Measurements from ENCODE around the gene CDH4.

DNA sequence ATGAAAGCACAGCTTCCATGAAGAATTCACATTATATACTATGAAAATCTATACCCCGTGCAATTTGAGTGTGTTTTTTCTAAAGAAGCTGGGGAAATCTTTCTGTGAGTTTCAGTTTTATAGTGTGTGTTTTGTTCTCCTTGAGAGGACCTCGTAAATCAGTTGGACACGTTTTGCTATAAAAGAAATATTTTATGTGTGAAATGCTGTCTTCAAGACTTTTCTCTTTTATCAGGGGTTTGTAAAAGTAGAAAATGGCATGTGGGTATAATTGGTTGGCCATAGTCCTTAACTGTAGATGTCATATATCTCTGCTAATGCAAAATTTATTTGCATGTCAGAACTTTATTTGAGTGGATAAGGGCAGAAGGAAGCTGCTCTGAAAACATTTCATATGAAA lies 186.2 kb downstream of the CDH4 start:
- no peak for TF ChIP-seq TCF7 (IDR thresholded peaks at IDR 0.05; ENCODE audit: borderline replicate concordance)
- no peak for TF ChIP-seq ZNF274 (IDR thresholded peaks at IDR 0.05; ENCODE audit: borderline replicate concordance, low read depth, low read length)
- TF ChIP-seq POLR2A (conservative IDR thresholded peaks at IDR 0.05) = no peak
- TF ChIP-seq FOXK2 (conservative IDR thresholded peaks at IDR 0.05 in 1 of 2, IDR thresholded peaks at IDR 0.05 in 1 of 2; ENCODE audit: low read depth in 2 of 2) = no peak
- no peak for TF ChIP-seq CBX5 (IDR thresholded peaks at IDR 0.05; ENCODE audit: borderline replicate concordance, low read depth)
- no peak for TF ChIP-seq FOXP1 (CRISPR knock-in tag; IDR thresholded peaks at IDR 0.05)
- TF ChIP-seq EZH2 (IDR thresholded peaks at IDR 0.05; ENCODE audit: borderline replicate concordance, low read depth, low read length) = no peak
- no peak for TF ChIP-seq ZNF282 (CRISPR knock-in tag; IDR thresholded peaks at IDR 0.05)
- TF ChIP-seq, protein P1, sequence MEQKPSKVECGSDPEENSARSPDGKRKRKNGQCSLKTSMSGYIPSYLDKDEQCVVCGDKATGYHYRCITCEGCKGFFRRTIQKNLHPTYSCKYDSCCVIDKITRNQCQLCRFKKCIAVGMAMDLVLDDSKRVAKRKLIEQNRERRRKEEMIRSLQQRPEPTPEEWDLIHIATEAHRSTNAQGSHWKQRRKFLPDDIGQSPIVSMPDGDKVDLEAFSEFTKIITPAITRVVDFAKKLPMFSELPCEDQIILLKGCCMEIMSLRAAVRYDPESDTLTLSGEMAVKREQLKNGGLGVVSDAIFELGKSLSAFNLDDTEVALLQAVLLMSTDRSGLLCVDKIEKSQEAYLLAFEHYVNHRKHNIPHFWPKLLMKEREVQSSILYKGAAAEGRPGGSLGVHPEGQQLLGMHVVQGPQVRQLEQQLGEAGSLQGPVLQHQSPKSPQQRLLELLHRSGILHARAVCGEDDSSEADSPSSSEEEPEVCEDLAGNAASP (IDR thresholded peaks at IDR 0.05) = no peak
- TF ChIP-seq, protein P2, sequence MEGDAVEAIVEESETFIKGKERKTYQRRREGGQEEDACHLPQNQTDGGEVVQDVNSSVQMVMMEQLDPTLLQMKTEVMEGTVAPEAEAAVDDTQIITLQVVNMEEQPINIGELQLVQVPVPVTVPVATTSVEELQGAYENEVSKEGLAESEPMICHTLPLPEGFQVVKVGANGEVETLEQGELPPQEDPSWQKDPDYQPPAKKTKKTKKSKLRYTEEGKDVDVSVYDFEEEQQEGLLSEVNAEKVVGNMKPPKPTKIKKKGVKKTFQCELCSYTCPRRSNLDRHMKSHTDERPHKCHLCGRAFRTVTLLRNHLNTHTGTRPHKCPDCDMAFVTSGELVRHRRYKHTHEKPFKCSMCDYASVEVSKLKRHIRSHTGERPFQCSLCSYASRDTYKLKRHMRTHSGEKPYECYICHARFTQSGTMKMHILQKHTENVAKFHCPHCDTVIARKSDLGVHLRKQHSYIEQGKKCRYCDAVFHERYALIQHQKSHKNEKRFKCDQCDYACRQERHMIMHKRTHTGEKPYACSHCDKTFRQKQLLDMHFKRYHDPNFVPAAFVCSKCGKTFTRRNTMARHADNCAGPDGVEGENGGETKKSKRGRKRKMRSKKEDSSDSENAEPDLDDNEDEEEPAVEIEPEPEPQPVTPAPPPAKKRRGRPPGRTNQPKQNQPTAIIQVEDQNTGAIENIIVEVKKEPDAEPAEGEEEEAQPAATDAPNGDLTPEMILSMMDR (IDR thresholded peaks at IDR 0.05 in 2 of 3, conservative IDR thresholded peaks at IDR 0.05 in 1 of 3; ENCODE audit: insufficient read depth in 2 of 3, low read depth in 1 of 3, low read length in 3 of 3) = no peak
